NCI-H446 treated with DMSO at 0.1 percent for 48 hours (cell line): ENCODE data around the gene ST3GAL3.

Source experiments
- DNase-seq: peaks from one replicate; lab custom pipeline; 2025; lab: John Stamatoyannopoulos, UW

The ST3GAL3 gene

GRCh38 chr1:43913666-43914360 lies 206.5 kb downstream of the ST3GAL3 start:
- DNase-seq: no peak

GRCh38 chr1:43914576-43915525 lies 207.5 kb downstream of the ST3GAL3 start:
- no peak for DNase-seq

DNA sequence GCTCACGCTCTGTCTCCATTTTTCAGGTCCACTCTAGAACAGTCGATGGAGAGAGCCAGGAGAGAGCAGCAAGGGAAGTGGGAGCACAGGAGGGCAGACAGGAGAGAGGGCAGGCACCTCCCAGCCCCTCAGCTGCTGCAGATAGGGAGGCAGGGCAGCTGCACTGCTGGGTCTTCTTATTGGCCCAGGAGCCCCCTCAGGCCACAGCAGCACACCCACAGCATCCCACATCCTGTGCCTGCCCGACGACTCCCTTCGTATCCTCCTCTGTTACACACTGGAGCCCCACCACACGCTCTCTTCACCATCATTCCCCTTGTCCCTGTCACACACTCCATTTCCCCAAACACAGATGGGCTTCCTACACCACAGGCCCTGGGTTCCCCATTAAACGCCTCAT lies 212.6 kb downstream of the ST3GAL3 start:
- DNase-seq: no peak

DNA sequence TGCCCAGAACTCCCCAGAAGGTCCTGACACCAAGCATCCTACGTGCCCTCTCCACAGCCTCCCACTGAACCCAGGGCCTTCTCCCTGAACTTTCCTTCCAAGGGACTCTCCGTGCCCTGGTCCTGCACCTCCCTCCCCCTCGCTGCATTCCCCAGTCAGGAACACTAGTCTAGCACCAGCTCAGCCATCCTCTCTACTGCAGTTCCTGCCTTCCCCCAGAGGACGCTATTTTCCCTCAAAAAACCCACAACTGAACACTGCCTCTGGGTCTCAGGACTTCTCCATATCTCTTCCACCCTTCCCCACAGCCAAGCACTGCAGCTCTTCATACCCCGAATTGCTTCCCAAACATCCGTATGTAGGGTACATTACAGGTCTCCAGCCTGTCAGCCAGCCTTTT lies 213.7 kb downstream of the ST3GAL3 start:
- DNase-seq: no peak

- DNase-seq: no peak
Observed at GRCh38 chr1:43924516-43924915, 217.2 kb downstream of the ST3GAL3 start.

- no peak for DNase-seq
Observed at GRCh38 chr1:43925846-43926245, 218.5 kb downstream of the ST3GAL3 start.

GRCh38 chr1:43930168-43930948 lies 223.0 kb downstream of the ST3GAL3 start:
- DNase-seq: no peak

DNA sequence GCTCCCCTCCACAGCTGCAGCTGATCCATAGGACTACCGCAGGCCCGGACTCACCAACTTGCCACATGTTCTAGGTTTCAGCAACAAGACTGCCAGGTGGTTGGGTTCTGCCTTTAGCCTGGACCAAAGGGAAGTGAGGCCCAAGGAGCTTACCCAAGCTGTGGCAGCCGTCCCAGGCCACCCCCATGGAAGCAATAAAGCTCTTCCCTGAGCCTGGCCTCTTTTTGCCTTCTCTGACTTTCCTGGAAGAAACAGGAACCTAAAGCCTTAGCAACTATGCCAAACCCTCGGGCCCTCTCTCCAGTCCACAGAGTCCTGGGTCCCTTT lies 223.6 kb downstream of the ST3GAL3 start:
- no peak for DNase-seq

GRCh38 chr1:43931711-43932660 lies 224.7 kb downstream of the ST3GAL3 start:
- no peak for DNase-seq

- no peak for DNase-seq
Observed at GRCh38 chr1:43932786-43933385, 225.6 kb downstream of the ST3GAL3 start.

- DNase-seq: no peak
Observed at GRCh38 chr1:43933386-43934100, 226.2 kb downstream of the ST3GAL3 start, which contains the start of gene ARTN. Gene ARTN (plus strand): TSS chr1:43933801. CDS start chr1:43935657, 1,856 bp downstream.

DNA sequence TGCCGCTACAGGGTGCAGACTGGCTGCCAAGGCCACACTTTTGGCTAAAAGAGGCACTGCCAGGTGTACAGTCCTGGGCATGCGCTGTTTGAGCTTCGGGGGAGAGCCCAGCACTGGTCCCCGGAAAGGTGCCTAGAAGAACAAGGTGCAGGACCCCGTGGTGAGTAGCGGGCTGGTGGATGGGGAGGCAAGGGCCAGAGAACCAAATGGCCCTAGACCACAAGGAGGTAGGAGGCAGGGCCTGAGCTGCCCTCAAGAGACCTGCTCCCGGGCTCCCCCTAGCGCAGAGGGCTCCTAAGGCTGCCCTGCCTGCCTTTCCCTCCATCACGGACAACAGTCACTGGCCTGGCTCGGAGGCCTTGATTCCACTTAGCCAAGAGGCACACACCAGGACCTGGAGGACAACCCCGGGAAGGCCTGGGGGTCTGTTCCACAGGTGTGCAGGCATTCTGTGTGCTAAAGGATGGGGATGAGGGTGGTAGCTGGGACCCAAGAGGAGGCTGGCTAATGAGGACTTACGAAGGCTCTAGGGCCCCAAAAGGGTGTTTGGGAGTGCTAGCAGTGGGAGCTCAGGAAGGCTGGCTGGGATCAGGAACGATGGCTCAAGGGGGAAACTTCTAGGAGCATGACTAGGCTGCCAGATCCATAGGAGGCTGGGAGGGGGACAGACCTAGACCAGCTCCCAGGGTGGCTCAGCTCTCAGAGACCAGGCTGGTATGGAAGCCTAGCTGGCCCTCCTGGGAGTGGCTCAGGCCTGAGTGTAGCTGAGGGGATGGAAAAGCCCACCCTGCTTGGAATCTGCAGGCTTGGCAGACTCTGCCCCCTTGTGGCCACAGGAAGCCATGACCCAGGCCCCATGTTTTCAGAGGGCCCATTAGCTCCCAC lies 227.0 kb downstream of the ST3GAL3 start:
- peak; percentile 11 for DNase-seq

- no peak for DNase-seq
Observed at GRCh38 chr1:43934986-43935324, 227.6 kb downstream of the ST3GAL3 start.

- no peak for DNase-seq
Observed at GRCh38 chr1:43935711-43936427, 228.5 kb downstream of the ST3GAL3 start.

DNA sequence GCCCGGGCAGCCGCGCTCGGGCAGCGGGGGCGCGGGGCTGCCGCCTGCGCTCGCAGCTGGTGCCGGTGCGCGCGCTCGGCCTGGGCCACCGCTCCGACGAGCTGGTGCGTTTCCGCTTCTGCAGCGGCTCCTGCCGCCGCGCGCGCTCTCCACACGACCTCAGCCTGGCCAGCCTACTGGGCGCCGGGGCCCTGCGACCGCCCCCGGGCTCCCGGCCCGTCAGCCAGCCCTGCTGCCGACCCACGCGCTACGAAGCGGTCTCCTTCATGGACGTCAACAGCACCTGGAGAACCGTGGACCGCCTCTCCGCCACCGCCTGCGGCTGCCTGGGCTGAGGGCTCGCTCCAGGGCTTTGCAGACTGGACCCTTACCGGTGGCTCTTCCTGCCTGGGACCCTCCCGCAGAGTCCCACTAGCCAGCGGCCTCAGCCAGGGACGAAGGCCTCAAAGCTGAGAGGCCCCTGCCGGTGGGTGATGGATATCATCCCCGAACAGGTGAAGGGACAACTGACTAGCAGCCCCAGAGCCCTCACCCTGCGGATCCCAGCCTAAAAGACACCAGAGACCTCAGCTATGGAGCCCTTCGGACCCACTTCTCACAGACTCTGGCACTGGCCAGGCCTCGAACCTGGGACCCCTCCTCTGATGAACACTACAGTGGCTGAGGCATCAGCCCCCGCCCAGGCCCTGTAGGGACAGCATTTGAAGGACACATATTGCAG lies 229.3 kb downstream of the ST3GAL3 start:
- no peak for DNase-seq

GRCh38 chr1:43937179-43937865 lies 230.0 kb downstream of the ST3GAL3 start:
- DNase-seq: no peak

DNA sequence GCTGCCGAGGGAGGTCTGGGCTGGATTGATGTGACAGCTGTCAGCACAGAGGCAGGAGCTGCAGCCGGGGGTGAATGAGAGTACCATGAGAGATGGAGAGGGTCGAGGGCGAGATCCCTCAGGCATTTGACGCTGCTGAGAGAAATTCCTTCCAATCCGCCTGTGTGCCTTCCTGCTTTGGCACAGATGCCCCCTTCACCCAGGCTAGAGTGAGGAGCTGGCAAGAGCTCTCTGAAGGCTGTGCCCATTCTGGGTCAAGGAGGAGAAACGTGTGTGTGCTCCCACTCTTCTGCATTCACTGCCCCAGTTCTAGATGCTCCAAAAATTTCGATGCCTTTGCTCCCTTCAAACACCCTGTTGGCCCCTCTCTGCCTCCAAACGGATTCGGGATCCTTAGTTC lies 231.0 kb downstream of the ST3GAL3 start:
- no peak for DNase-seq
